Astrocyte (in vitro differentiated cells and primary cell): ENCODE measurements around the gene PEAK1. TPM values are rescaled to one million over a fixed set of nuclear protein-coding genes. Genes with fewer than 3 reads are reported as not detected.

Source experiments
- DNase-seq: peaks from one replicate; pipeline ENCODE4 v3.0.0-alpha.2; 2010; ENCODE audit warnings: low read depth
- FAIRE-seq: peaks from 2 replicates; lab custom pipeline; 2011; peaks lifted over from hg19 to GRCh38; lab: Jason Lieb, UNC
- H2AFZ ChIP-seq: 2 replicates; pipeline ENCODE4 v1.6.0; 2012; ENCODE audit warnings: low read depth, low read length, inconsistent platforms
- H3K27ac ChIP-seq: 2 replicates; pipeline ENCODE4 v1.5.1; 2011; ENCODE audit warnings: low read depth, low read length, inconsistent platforms
- H3K27me3 ChIP-seq: 2 replicates; pipeline ENCODE4 v1.6.0; 2011; ENCODE audit warnings: low read length, inconsistent platforms; ENCODE audit not compliant: insufficient read depth
- H3K36me3 ChIP-seq: 2 replicates; pipeline ENCODE4 v1.5.1; 2011; ENCODE audit warnings: low read length, inconsistent platforms; ENCODE audit not compliant: insufficient read depth
- H3K4me1 ChIP-seq: 2 replicates; pipeline ENCODE4 v1.5.1; 2011; ENCODE audit warnings: low read length, inconsistent platforms; ENCODE audit not compliant: insufficient read depth
- H3K4me2 ChIP-seq: 2 replicates; pipeline ENCODE4 v1.6.0; 2012; ENCODE audit warnings: low read length, inconsistent platforms
- H3K4me3 ChIP-seq: 2 replicates; pipeline ENCODE4 v1.5.1; 2011; ENCODE audit warnings: low read depth, mild to moderate bottlenecking, low read length, inconsistent platforms; ENCODE audit not compliant: insufficient read depth
- H3K79me2 ChIP-seq: 2 replicates; pipeline ENCODE4 v1.6.0; 2012; ENCODE audit warnings: mild to moderate bottlenecking, low read length, inconsistent platforms; ENCODE audit not compliant: insufficient read depth
- H3K9ac ChIP-seq: 2 replicates; pipeline ENCODE4 v1.6.0; 2012; ENCODE audit warnings: mild to moderate bottlenecking, low read length, inconsistent platforms
- H3K9me3 ChIP-seq: 2 replicates; pipeline ENCODE4 v1.5.1; 2012; ENCODE audit warnings: low read depth, mild to moderate bottlenecking, low read length, inconsistent platforms; ENCODE audit not compliant: insufficient read depth
- H4K20me1 ChIP-seq: 2 replicates; pipeline ENCODE4 v1.6.0; 2012; ENCODE audit warnings: low read length, inconsistent platforms; ENCODE audit not compliant: insufficient read depth
- H3K27ac Mint-ChIP-seq: one replicate; pipeline ENCODE4 v1.8.0; 2021; ENCODE audit warnings: mild to moderate bottlenecking, mixed read lengths; ENCODE audit not compliant: unreplicated experiment
- H3K27me3 Mint-ChIP-seq: one replicate; pipeline ENCODE4 v1.8.0; 2021; ENCODE audit warnings: low read depth, mixed read lengths; ENCODE audit not compliant: unreplicated experiment
- H3K36me3 Mint-ChIP-seq: one replicate; pipeline ENCODE4 v1.8.0; 2021; ENCODE audit warnings: low read depth, mixed read lengths; ENCODE audit not compliant: unreplicated experiment
- H3K4me1 Mint-ChIP-seq: one replicate; pipeline ENCODE4 v1.8.0; 2021; ENCODE audit warnings: low read depth, mixed read lengths; ENCODE audit not compliant: unreplicated experiment
- H3K4me3 Mint-ChIP-seq: one replicate; pipeline ENCODE4 v1.8.0; 2021; ENCODE audit warnings: mild to moderate bottlenecking, moderate library complexity, mixed read lengths; ENCODE audit not compliant: unreplicated experiment
- H3K9me3 Mint-ChIP-seq: one replicate; pipeline ENCODE4 v1.8.0; 2021; ENCODE audit warnings: mild to moderate bottlenecking, mixed read lengths; ENCODE audit not compliant: unreplicated experiment
- CTCF ChIP-seq: IDR thresholded peaks from 2 replicates; pipeline ENCODE4 v1.5.1; 2011; ENCODE audit warnings: low read depth, mild to moderate bottlenecking, inconsistent platforms, low read length, moderate library complexity; ENCODE audit not compliant: insufficient read depth
- EZH2 ChIP-seq: IDR thresholded peaks from 2 replicates; pipeline ENCODE4 v1.6.1; 2012; ENCODE audit warnings: mild to moderate bottlenecking, low read length, inconsistent platforms; ENCODE audit not compliant: insufficient read depth
- total RNA-seq: library from RNA; stranded (reverse); gene quantifications from 2 replicates; pipeline ENCODE4 v1.2.1, GENCODE V29; 2021

Gene PEAK1
- total RNA-seq, 1 donor from 2014 or later = 62.3 TPM

- FAIRE-seq (no peak), DNase-seq (no peak)
- Histone ChIP-seq H3K79me2 (peaks cover 59% of the 10 kb centered on the region), H4K20me1 (peaks cover 47% of the 10 kb centered on the region), H3K36me3 (no peaks in the 10 kb centered on the region), H3K27ac (no peak overlapping the region), H3K4me2 (no peak overlapping the region), H3K9me3 (no peaks in the 10 kb centered on the region), H3K27me3 (no peaks in the 10 kb centered on the region), H2AFZ (no peak overlapping the region), H3K4me1 (no peaks in the 10 kb centered on the region), H3K4me3 (no peak overlapping the region), H3K9ac (no peak overlapping the region)
- Mint-ChIP-seq H3K27me3 (no peaks in the 10 kb centered on the region), H3K36me3 (peaks cover 5% of the 10 kb centered on the region), H3K4me3 (no peak overlapping the region), H3K27ac (no peak overlapping the region), H3K4me1 (peaks cover 1% of the 10 kb centered on the region), H3K9me3 (no peaks in the 10 kb centered on the region)
- TF ChIP-seq EZH2 (no peak), CTCF (no peak)
Measured at GRCh38 chr15:77358545-77359240, 61.2 kb downstream of the PEAK1 start.

- no peak for FAIRE-seq
- no peaks in the 10 kb centered on the region for H3K9me3 Mint-ChIP-seq
Measured at GRCh38 chr15:77356305-77356704, 63.6 kb downstream of the PEAK1 start.

More at GRCh38 chr15:77356305-77356704, 63.6 kb downstream of the PEAK1 start:
- H2AFZ ChIP-seq = no peak overlapping the region
- no peaks in the 10 kb centered on the region for H3K4me1 ChIP-seq
- peaks cover 43% of the 10 kb centered on the region for H3K79me2 ChIP-seq
- Mint-ChIP-seq H3K27ac (no peak overlapping the region), H3K4me1 (peaks cover 1% of the 10 kb centered on the region), H3K36me3 (no peaks in the 10 kb centered on the region), H3K4me3 (no peak overlapping the region), H3K27me3 (no peaks in the 10 kb centered on the region)
- no peak overlapping the region for H3K4me2 ChIP-seq
- H3K4me3 ChIP-seq = no peak overlapping the region
- no peaks in the 10 kb centered on the region for H3K27me3 ChIP-seq
- peaks cover 51% of the 10 kb centered on the region for H4K20me1 ChIP-seq
- DNase-seq = no peak
- H3K36me3 ChIP-seq = no peaks in the 10 kb centered on the region
- no peak overlapping the region for H3K27ac ChIP-seq
- TF ChIP-seq EZH2 = no peak
- TF ChIP-seq CTCF = no peak
- H3K9ac ChIP-seq = no peak overlapping the region
- H3K9me3 ChIP-seq = no peaks in the 10 kb centered on the region
